ENCODE results near the gene UBTF.

UBTF gene

GRCh38 chr17:44249501-44250246, 30.2 kb upstream of the UBTF start:
- H3K9me2 ChIP-seq (replicated peaks; ENCODE audit: control insufficient read depth, low read length), result no peaks in the 10 kb centered on the region
- H3K4me3 ChIP-seq (ENCODE audit: low read length), result no peak overlapping the region
- no peak overlapping the region for H3K4me2 ChIP-seq (ENCODE audit: low read length)
- H3K9me3 ChIP-seq (ENCODE audit: control insufficient read depth, insufficient read depth, low read length), result peaks cover 4% of the 10 kb centered on the region; the same call in 1 of the 2 replicates
- H3K36me3 ChIP-seq (ENCODE audit: control insufficient read depth, low read length), result peaks cover 8% of the 10 kb centered on the region
- H3K79me2 ChIP-seq (ENCODE audit: control insufficient read depth, low read length), result no peaks in the 10 kb centered on the region
- TF ChIP-seq EZH2phosphoT487 (IDR thresholded peaks at IDR 0.05; ENCODE audit: borderline replicate concordance, low read length), result no peak
- no peak for TF ChIP-seq CTCF (IDR thresholded peaks at IDR 0.05; ENCODE audit: low read depth, low read length, poor library complexity, severe bottlenecking)
- H3K27me3 ChIP-seq (ENCODE audit: control insufficient read depth, low read length), result peaks cover 5% of the 10 kb centered on the region; the same call in 1 of the 2 replicates
- peaks cover 9% of the 10 kb centered on the region for H3F3A ChIP-seq (ENCODE audit: control insufficient read depth, insufficient read depth)
- H4K20me1 ChIP-seq (ENCODE audit: control insufficient read depth, insufficient read depth, low read depth, low read length), result no peaks in the 10 kb centered on the region
- no peak overlapping the region for H3K27ac ChIP-seq (ENCODE audit: low read depth, low read length)
- peaks cover 50% of the 10 kb centered on the region for H3K4me1 ChIP-seq (ENCODE audit: control insufficient read depth, low read length)

GRCh38 chr17:44247876-44248736, 28.6 kb upstream of the UBTF start:
- H3K4me2 ChIP-seq (ENCODE audit: low read length), result peak overlapping the region; percentile 61
- peak overlapping the region; percentile 38 for H3K4me3 ChIP-seq (ENCODE audit: low read length)
- H3K9me3 ChIP-seq (ENCODE audit: control insufficient read depth, insufficient read depth, low read length), result peaks cover 4% of the 10 kb centered on the region; the same call in 1 of the 2 replicates
- H3K27ac ChIP-seq (ENCODE audit: low read depth, low read length), result peak overlapping the region; percentile 30
- no peaks in the 10 kb centered on the region; the same call in 1 of the 2 replicates for H3K27me3 ChIP-seq (ENCODE audit: control insufficient read depth, low read length)
- H3K9me2 ChIP-seq (replicated peaks; ENCODE audit: control insufficient read depth, low read length), result no peaks in the 10 kb centered on the region
- H3K36me3 ChIP-seq (ENCODE audit: control insufficient read depth, low read length), result peaks cover 8% of the 10 kb centered on the region
- no peak for TF ChIP-seq EZH2phosphoT487 (IDR thresholded peaks at IDR 0.05; ENCODE audit: borderline replicate concordance, low read length)
- TF ChIP-seq CTCF (IDR thresholded peaks at IDR 0.05; ENCODE audit: low read depth, low read length, poor library complexity, severe bottlenecking), result no peak
- no peaks in the 10 kb centered on the region for H4K20me1 ChIP-seq (ENCODE audit: control insufficient read depth, insufficient read depth, low read depth, low read length)
- peaks cover 9% of the 10 kb centered on the region for H3F3A ChIP-seq (ENCODE audit: control insufficient read depth, insufficient read depth)
- H3K4me1 ChIP-seq (ENCODE audit: control insufficient read depth, low read length), result peaks cover 60% of the 10 kb centered on the region
- no peaks in the 10 kb centered on the region for H3K79me2 ChIP-seq (ENCODE audit: control insufficient read depth, low read length)

- peak overlapping the region; percentile 61 for H3K4me2 ChIP-seq (ENCODE audit: low read length)
- peaks cover 9% of the 10 kb centered on the region for H3F3A ChIP-seq (ENCODE audit: control insufficient read depth, insufficient read depth)
- no peak overlapping the region; the same call in 1 of the 2 replicates for H3K4me3 ChIP-seq (ENCODE audit: low read length)
- no peaks in the 10 kb centered on the region for H3K27me3 ChIP-seq (ENCODE audit: control insufficient read depth, low read length)
- no peaks in the 10 kb centered on the region for H3K9me2 ChIP-seq (replicated peaks; ENCODE audit: control insufficient read depth, low read length)
- peaks cover 4% of the 10 kb centered on the region; the same call in 1 of the 2 replicates for H3K9me3 ChIP-seq (ENCODE audit: control insufficient read depth, insufficient read depth, low read length)
- H3K4me1 ChIP-seq (ENCODE audit: control insufficient read depth, low read length), result peaks cover 67% of the 10 kb centered on the region
- H3K27ac ChIP-seq (ENCODE audit: low read depth, low read length), result peak overlapping the region; percentile 58
- TF ChIP-seq CTCF (IDR thresholded peaks at IDR 0.05; ENCODE audit: low read depth, low read length, poor library complexity, severe bottlenecking), result no peak
- TF ChIP-seq EZH2phosphoT487 (IDR thresholded peaks at IDR 0.05; ENCODE audit: borderline replicate concordance, low read length), result no peak
- H4K20me1 ChIP-seq (ENCODE audit: control insufficient read depth, insufficient read depth, low read depth, low read length), result no peaks in the 10 kb centered on the region
- H3K36me3 ChIP-seq (ENCODE audit: control insufficient read depth, low read length), result peaks cover 8% of the 10 kb centered on the region
- no peaks in the 10 kb centered on the region for H3K79me2 ChIP-seq (ENCODE audit: control insufficient read depth, low read length)
These were observed 28.0 kb upstream of the UBTF start for GRCh38 chr17:44247440-44247841.
